ENCODE measurements around the gene MAST3.
"Not testable (repeated sequence)": the region's sequence is repeated elsewhere in the genome, so short reads cannot be mapped to it uniquely, and the experiment has no call there.

Gene MAST3

GRCh38 chr19:18089096-18089541, 8.5 kb upstream of the MAST3 start:
- peak; percentile 82 for DNase-seq

GRCh38 chr19:18089726-18090125, 7.9 kb upstream of the MAST3 start:
- DNase-seq, result no peak

DNA sequence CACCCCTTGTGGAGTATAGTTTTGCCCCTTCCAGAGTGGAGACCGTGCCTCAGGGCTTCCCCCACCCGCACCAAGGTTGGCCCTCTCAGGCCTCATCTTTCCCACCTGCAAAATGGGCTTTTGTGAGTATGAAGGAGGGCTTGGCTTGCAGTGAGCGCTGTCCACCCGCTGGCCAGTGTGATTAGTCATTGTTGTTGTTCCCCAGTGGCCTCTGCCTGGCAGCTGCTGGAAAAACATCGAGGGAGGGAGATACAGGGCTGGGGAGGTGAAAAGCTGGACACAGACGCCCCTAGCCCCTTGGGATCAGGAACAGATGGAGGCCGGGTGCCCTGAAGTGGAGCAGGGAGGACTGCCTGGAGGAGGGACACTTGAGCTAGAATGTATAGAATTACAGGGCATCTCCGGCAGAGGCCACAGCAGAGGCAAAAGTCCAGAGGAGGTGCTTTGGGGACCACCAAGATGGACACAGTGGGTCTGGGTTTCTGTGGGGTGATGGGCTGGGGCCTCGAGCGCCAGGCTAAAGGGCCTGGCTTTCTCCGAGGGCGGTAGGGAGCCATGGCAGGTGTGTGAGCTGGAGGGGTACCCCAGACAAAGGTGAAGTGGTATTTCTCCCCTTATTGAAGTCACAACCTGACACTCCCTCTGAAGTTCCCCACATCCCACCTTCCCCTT, 6.9 kb upstream of the MAST3 start:
- DNase-seq, result no peak

DNA sequence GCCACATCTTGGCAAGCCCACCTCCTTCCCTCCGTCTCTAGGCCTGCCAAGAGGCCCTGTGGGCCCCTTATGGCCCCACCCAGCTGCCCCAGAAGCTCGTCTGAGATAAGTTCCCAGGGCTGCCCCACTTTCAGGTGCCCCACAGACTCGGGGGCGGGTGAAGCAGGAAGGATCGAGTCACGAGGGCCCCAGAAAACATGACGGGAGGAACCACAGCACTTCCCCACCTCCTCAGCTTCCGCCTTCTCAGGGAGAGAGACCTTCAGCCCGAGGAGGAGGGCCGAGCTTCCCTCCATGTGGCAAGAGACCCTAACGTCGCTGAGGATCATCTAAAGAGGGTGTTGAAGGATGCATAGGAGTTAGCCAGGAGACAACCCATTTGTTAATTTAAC, 6.4 kb upstream of the MAST3 start:
- DNase-seq, result peak; percentile 90

GRCh38 chr19:18093439-18094161, 4.0 kb upstream of the MAST3 start:
- no peak for DNase-seq

- DNase-seq, result no peak
These were observed 1.3 kb upstream of the MAST3 start for GRCh38 chr19:18096258-18096657.

- DNase-seq, result no peak
These were observed 664 bp downstream of the MAST3 start for GRCh38 chr19:18097993-18098890.

GRCh38 chr19:18098891-18099622, 1.5 kb downstream of the MAST3 start:
- DNase-seq, result peak; percentile 60

- DNase-seq, result no peak
These were observed 2.0 kb downstream of the MAST3 start for GRCh38 chr19:18099623-18099995.

DNA sequence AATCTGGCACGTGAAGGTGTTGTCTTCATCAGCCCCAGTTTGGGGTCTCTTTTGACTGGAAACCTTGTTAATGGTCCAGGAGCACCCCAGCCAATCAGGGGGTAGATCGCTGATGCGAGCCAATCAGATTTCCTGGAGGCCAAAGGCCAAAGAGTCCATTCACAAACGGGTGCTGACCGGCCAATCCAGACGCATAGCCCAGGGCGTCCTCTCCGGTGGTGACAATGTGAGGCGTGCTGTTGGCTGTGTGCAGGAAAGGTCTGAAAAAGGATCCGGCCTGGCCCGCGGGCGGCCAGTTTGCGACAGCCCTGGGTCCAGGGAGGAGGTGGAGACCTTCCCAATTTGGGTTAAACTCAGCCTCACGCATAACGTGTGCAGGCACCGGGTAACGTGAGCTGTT, 3.1 kb downstream of the MAST3 start:
- no peak for DNase-seq

GRCh38 chr19:18101268-18101667, 3.7 kb downstream of the MAST3 start:
- DNase-seq, result no peak

DNA sequence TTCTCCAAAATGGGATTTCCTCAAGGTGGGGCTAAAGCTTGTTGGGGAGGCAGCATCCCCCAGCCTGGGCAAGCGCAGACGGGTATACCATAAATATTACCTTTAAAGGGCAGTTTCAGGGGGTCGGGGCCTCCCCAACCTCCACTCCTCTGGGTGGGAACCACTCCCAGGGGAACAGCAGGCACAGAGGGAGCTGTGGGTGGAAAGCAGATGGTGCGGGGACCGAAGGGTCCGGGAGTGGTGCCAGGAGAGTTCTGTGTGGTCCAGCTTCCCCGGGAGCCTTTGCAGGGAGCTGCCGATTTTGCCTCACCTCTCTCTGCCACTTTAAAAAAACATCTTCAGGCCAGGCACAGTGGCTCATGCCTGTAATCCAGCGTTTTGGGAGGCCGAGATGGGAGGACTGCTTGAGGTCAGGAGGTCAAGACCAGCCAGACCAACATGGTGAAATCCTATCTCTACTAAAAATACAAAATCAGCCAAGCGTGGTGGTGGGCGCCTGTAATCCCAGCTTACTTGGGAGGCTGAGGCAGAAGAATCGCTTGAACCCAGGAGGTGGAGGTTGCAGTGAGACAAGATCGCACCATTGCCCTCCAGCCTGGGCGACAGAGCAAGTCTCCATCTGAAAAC, 5.5 kb downstream of the MAST3 start:
- DNase-seq, result no peak

GRCh38 chr19:18104793-18105131, 7.2 kb downstream of the MAST3 start:
- DNase-seq, result no peak

DNA sequence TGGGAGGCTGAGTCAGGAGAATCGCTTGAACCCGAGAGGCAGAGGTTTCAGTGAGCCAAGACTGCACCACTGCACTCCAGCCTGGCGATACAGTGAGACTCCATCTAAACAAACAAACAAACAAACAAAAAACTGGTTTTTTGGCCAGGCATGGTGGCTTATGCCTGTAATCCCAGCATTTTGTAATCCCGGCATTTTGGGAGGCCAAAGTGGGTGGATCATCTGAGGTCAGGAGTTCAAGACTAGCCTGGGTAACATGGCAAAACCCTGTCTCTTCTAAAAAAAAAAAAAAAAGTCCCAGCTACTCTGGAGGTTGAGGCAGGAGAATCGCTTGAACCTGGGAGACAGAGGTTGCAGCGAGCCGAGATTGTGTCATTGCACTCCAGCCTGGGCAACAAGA, 7.7 kb downstream of the MAST3 start:
- DNase-seq, result not testable (repeated sequence)

- DNase-seq, result no peak
These were observed 9.7 kb downstream of the MAST3 start for GRCh38 chr19:18107235-18107634.

- no peak for DNase-seq
These were observed 11.3 kb downstream of the MAST3 start for GRCh38 chr19:18108897-18109296.

DNA sequence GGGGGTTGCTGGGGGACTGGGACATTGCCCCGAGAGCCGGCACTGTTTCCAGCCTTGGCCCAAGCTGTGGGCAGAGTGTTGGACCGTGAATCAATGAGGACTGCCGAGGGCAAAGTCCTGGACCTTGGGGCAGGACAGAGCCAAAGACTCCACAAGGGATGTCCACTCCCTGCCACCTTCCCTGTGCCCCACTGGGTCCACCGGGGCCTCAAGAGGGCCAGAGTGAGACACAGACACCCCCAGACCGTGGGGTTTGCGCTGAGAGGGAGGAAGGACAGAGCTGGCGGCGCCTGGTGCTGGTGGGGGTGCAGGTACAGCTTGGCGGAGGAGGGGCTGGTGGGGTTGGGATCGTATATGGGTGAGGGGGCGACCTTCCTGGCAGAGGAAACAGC, 11.8 kb downstream of the MAST3 start:
- DNase-seq, result no peak

DNA sequence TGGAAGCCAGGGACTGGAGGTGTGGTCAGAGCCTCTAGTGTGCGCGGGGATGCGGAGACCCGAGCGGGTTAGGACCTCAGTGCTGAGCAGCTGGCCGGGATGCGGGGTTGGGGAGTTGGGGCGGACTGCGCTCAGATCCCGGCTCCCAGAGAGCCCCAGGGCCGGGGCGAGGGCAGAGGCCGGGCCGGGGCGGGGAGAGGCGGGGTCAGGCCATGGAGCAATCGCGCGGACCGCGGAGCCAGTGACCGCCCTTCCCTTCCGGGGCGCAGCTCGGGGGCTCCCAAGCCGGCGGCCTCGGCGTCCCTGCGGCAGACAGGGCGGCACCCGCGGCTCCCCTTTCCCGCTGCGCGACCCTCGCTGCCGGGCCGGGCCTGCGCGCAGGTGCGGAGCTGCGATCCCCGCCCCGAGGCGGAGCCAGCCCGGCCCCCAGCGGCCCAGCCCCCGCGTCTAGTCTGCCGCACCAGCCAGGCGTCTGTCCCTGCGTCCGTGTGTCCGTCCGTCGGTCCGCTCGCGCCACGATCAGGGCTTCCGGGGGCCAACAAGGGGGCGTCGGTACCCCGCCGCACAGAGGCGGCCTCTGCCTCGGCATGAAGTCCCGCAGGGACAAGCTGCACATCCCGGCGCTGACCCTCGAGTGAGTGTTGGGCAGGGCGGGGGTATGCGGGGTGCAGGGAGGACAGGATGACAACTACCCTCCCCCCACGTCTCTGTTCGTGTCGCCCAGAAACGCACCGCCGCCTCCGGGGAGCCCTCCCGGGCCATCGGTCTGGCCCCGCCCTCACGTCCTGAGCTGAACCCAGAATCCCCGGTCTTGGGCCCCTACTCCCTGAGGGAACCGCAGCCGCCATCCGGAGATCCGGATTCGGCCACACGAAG, 12.4 kb downstream of the MAST3 start:
- DNase-seq, result peak; percentile 40

GRCh38 chr19:18110609-18111232, 13.1 kb downstream of the MAST3 start:
- DNase-seq, result no peak

DNA sequence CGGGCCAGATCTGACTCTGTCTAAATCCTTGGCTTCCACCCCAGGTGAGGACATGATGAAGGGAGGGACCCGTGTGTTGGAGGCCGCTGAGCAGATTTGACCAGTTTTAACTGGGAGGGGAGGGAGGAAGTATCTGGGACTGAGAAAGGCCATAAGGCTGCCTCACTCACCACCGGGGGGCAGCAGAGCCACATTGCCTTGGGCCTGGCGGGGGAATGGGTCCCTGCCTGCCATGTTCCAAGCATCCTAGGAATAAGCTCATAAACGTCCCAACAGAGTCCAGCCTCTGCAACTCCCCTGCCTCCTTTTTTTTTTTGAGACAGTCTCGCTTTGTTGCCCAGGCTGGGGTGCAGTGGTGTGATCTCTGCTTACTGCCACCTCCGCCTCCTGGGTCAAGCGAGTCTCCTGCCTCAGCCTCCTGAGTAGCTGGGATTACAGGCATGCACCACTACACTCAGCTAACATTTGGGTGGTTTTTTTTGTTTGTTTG, 15.5 kb downstream of the MAST3 start:
- DNase-seq, result peak; percentile 82

GRCh38 chr19:18113827-18114226, 16.2 kb downstream of the MAST3 start:
- DNase-seq, result no peak

All from CD4-positive, alpha-beta T cell treated with Interleukin-17A for 1 hour (primary cell).